EL (cell line): ENCODE results near the gene SLC41A3.

Experiments
- DNase-seq: peaks from one replicate; pipeline ENCODE4 v3.0.0-alpha.2; 2016

Gene SLC41A3

GRCh38 chr3:126083913-126084767 lies at the start of gene SLC41A3:
TSS of gene SLC41A3 (minus strand) at chr3:126084124. CDS start at chr3:126068219, 15,905 bp downstream.
- DNase-seq = peak; percentile 84

GRCh38 chr3:126133606-126134005 lies 49.7 kb upstream of the SLC41A3 start:
- DNase-seq = no peak

- DNase-seq = peak; percentile 11
Observed at GRCh38 chr3:126132751-126133511, 49.0 kb upstream of the SLC41A3 start.

GRCh38 chr3:126131881-126132750 lies 48.2 kb upstream of the SLC41A3 start:
- no peak for DNase-seq

GRCh38 chr3:126130981-126131745 lies 47.2 kb upstream of the SLC41A3 start:
- no peak for DNase-seq

GRCh38 chr3:126130081-126130855 lies 46.3 kb upstream of the SLC41A3 start:
- DNase-seq = no peak

GRCh38 chr3:126129398-126129891 lies 45.5 kb upstream of the SLC41A3 start:
- DNase-seq = peak; percentile 70

GRCh38 chr3:126128504-126129397 lies 44.8 kb upstream of the SLC41A3 start:
- no peak for DNase-seq

GRCh38 chr3:126127904-126128303 lies 44.0 kb upstream of the SLC41A3 start:
- DNase-seq = no peak

- no peak for DNase-seq
Observed at GRCh38 chr3:126127452-126127851, 43.5 kb upstream of the SLC41A3 start.

- no peak for DNase-seq
Observed at GRCh38 chr3:126126811-126127431, 43.0 kb upstream of the SLC41A3 start.

GRCh38 chr3:126126286-126126685 lies 42.4 kb upstream of the SLC41A3 start:
- no peak for DNase-seq

GRCh38 chr3:126125781-126126251 lies 41.9 kb upstream of the SLC41A3 start:
- DNase-seq = no peak

GRCh38 chr3:126125341-126125740 lies 41.4 kb upstream of the SLC41A3 start:
- DNase-seq = no peak

GRCh38 chr3:126124896-126125295 lies 41.0 kb upstream of the SLC41A3 start:
- no peak for DNase-seq

GRCh38 chr3:126124148-126124868 lies 40.4 kb upstream of the SLC41A3 start:
- DNase-seq = no peak

- DNase-seq = no peak
Observed at GRCh38 chr3:126121632-126122031, 37.7 kb upstream of the SLC41A3 start.

GRCh38 chr3:126121074-126121473 lies 37.1 kb upstream of the SLC41A3 start:
- DNase-seq = no peak

GRCh38 chr3:126119976-126120375 lies 36.1 kb upstream of the SLC41A3 start:
- DNase-seq = no peak
